Left ventricle myocardium inferior (tissue), 1 donor: ENCODE measurements around the gene SPRY1. TPM values are rescaled to one million over a fixed set of nuclear protein-coding genes. Genes with fewer than 3 reads are reported as not detected.

Source experiments
- DNase-seq: peaks from one replicate; pipeline ENCODE4 v3.0.0-alpha.2; 2020
- H3K27ac ChIP-seq: fragments of 200-600 bp; replicated peaks from 2 replicates; pipeline ENCODE4 v1.8.0; 2021
- H3K27me3 ChIP-seq: fragments of 200-600 bp; 2 replicates; pipeline ENCODE4 v1.8.0; 2021; ENCODE audit warnings: low read depth
- H3K36me3 ChIP-seq: fragments of 200-600 bp; 2 replicates; pipeline ENCODE4 v1.8.0; 2021
- H3K4me1 ChIP-seq: fragments of 200-600 bp; 2 replicates; pipeline ENCODE4 v1.8.0; 2021
- H3K4me3 ChIP-seq: fragments of 200-600 bp; 2 replicates; pipeline ENCODE4 v1.8.0; 2021; ENCODE audit warnings: mild to moderate bottlenecking, moderate library complexity
- H3K9me3 ChIP-seq: fragments of 200-600 bp; replicated peaks from 2 replicates; pipeline ENCODE4 v1.8.0; 2021
- intact Hi-C: fragments of 100-400 bp; cut with micrococcal nuclease; formaldehyde crosslinking; loops from one replicate; pipeline ENCODE4 v1.11.0; 2022
- total RNA-seq: library from RNA; stranded (reverse); fragmentation: NEBNext Ultra II Directional; extraction: Animal tissue kit (Norgen Biotek cat#: 25700); gene quantifications from one replicate; pipeline ENCODE4 v1.2.1, GENCODE V29; 2021
- TF ChIP-seq, protein P1 (sequence below): fragments of 200-600 bp; IDR thresholded peaks from 2 replicates; pipeline ENCODE4 v1.8.0; 2021; ENCODE audit warnings: antibody characterized with exemption, mild to moderate bottlenecking, borderline replicate concordance
- donor health status: DM: no; HTN: yes; CAD: no; lungs with severe emphysema.

Gene SPRY1
- total RNA-seq, 1 donor from 2014 or later = 39.7 TPM

DNA sequence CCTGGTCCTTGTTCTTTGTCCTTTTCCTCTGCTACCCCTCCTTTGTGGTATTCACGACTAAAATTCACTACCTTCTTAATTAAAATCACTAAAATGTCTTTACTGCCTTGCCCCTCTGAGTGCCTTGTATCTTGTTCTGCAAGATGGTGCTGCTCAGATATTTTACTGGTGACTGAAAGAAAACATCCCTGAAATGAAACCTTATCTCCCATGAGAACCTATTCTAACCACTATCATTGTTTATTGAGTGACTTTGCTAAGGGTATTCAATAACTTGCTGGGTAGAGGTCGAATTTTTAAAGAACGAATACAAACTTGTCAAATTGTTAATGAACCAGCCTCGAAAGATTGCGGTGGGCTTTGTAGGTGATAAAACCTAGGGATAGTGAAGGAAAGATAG is 52.8 kb downstream of the SPRY1 start:
- DNase-seq = no peak
- Histone ChIP-seq H3K4me3 (no peak overlapping the region), H3K9me3 (no peaks in the 10 kb centered on the region), H3K27me3 (no peaks in the 10 kb centered on the region), H3K27ac (no peak overlapping the region), H3K36me3 (no peaks in the 10 kb centered on the region), H3K4me1 (peaks cover 4% of the 10 kb centered on the region)
- TF ChIP-seq, protein P1, sequence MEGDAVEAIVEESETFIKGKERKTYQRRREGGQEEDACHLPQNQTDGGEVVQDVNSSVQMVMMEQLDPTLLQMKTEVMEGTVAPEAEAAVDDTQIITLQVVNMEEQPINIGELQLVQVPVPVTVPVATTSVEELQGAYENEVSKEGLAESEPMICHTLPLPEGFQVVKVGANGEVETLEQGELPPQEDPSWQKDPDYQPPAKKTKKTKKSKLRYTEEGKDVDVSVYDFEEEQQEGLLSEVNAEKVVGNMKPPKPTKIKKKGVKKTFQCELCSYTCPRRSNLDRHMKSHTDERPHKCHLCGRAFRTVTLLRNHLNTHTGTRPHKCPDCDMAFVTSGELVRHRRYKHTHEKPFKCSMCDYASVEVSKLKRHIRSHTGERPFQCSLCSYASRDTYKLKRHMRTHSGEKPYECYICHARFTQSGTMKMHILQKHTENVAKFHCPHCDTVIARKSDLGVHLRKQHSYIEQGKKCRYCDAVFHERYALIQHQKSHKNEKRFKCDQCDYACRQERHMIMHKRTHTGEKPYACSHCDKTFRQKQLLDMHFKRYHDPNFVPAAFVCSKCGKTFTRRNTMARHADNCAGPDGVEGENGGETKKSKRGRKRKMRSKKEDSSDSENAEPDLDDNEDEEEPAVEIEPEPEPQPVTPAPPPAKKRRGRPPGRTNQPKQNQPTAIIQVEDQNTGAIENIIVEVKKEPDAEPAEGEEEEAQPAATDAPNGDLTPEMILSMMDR = no peak
- intact Hi-C loops = no loop called here

DNA sequence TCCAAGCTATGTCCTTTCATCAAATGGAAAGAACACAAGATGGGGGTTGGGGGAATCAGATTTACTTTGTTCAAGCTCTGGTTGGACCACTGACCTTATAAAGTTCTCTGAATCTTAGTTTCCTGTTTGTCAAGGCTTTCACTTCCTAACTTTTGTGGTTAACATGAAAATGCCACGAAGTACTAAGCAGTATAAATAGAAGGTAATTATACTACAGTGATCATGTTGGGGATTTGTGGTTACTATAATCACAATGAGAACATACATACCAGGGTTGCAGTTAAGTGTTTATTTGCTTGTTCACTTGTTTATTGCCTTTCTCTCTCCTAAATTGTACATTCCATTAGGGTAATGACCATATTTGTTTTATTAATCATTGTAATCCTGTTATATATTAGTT is 53.2 kb downstream of the SPRY1 start:
- H3K4me1 ChIP-seq = no peaks in the 10 kb centered on the region
- no peak overlapping the region for H3K4me3 ChIP-seq
- DNase-seq = no peak
- TF ChIP-seq, protein P1 = no peak
- intact Hi-C loops = no loop called here
- no peak overlapping the region for H3K27ac ChIP-seq
- H3K9me3 ChIP-seq = no peaks in the 10 kb centered on the region
- H3K36me3 ChIP-seq = no peaks in the 10 kb centered on the region
- H3K27me3 ChIP-seq = no peaks in the 10 kb centered on the region

DNA sequence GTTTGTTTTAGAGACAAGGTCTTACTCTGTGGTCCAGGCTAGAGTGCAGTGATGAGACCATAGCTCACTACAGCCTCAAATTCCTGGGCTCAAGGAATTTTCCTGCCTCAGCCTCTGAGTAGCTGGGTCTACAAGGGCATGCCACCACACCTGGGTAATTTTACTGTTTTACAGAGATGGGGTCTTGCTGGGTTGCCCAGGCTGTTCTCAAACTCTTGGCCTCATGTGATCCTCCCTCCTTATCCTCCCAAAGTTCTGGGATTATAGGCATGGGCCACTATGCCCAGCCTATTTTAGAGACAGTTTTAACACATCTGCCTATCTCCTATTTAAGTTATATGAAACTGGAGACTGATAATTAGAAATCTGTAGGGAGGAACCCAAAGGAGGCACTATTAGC is 53.8 kb downstream of the SPRY1 start:
- H3K9me3 ChIP-seq = no peaks in the 10 kb centered on the region
- DNase-seq = no peak
- H3K4me3 ChIP-seq = no peak overlapping the region
- no peaks in the 10 kb centered on the region for H3K27me3 ChIP-seq
- intact Hi-C loops = no loop called here
- no peaks in the 10 kb centered on the region for H3K36me3 ChIP-seq
- no peak overlapping the region for H3K27ac ChIP-seq
- TF ChIP-seq, protein P1 = no peak
- H3K4me1 ChIP-seq = no peaks in the 10 kb centered on the region

DNA sequence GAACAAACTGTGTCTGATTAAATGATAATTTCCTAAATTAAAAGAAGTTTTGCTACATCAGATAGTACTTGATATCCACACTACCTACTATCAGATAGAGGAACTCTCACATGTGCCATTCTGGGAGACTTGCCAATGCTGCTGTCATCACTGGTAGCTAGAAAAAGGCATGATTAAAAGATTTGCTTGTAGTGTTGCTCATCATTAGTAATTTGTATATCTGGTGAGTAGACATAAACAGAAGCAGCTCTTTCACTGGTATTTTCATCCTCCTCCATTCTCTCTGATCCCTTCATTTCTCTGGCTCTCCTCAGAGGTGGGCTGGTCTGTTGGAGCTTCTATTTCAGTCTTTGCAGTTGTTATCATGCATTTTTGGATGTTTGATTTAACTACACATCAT is 56.0 kb downstream of the SPRY1 start:
- DNase-seq = no peak
- intact Hi-C loops = no loop called here

DNA sequence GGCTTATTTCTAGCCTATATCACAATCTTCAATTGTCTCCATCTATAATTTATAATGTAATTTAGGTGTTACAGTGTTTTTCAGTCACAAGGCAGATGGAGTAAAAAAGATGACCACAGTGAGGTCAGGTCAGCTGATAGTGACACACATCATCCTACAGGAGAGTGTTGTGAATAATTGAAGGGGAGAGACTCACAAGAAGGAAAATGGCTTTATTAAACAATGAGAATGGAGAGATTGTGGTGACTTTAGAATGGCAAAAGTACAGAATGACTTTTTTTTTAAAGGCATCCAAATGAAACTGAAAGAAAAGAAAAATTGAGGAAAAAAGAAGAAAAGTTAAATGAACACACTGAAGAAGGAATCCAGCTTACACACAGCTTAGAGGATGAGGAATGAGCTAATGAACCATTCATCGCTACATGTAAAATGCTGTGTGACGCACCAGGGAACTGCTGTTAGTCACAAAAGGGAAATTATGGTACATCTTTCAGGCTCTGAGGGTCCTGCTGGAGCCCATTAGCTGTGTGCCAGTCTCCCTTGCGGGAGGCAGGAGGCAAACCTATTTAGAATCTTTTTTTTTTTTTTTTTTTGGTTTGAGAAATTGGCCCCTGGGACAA is 56.6 kb downstream of the SPRY1 start:
- H3K36me3 ChIP-seq = no peaks in the 10 kb centered on the region
- no peak for DNase-seq
- H3K4me1 ChIP-seq = no peaks in the 10 kb centered on the region
- H3K27me3 ChIP-seq = no peaks in the 10 kb centered on the region
- no peak overlapping the region for H3K27ac ChIP-seq
- no peaks in the 10 kb centered on the region for H3K9me3 ChIP-seq
- H3K4me3 ChIP-seq = no peak overlapping the region
- TF ChIP-seq, protein P1 = no peak
- intact Hi-C loops = no loop called here

More for the DNA sequence above, 56.0 kb downstream of the SPRY1 start:
- no peaks in the 10 kb centered on the region for H3K36me3 ChIP-seq
- no peaks in the 10 kb centered on the region for H3K9me3 ChIP-seq
- TF ChIP-seq, protein P1 = no peak
- no peak overlapping the region for H3K4me3 ChIP-seq
- no peaks in the 10 kb centered on the region for H3K4me1 ChIP-seq
- H3K27ac ChIP-seq = no peak overlapping the region
- H3K27me3 ChIP-seq = no peaks in the 10 kb centered on the region
